Stimulated activated CD8-positive, alpha-beta memory T cell treated with anti-CD3 and anti-CD28 coated beads, Interleukin-4, amount 100 ng/mL, for 1 hour (primary cell): Measurements from ENCODE around the gene ITCH.
"Not testable (repeated sequence)": the region's sequence is repeated elsewhere in the genome, so short reads cannot be mapped to it uniquely, and the experiment has no call there.

Experiments
- DNase-seq, 2 donors: peaks; one replicate each; pipeline ENCODE4 v3.0.0-alpha.2; 2020; ENCODE audit warnings: low read depth in 2 of 2, low spot score in 1 of 2

Gene ITCH

GRCh38 chr20:34363062-34363464, at the start of gene ITCH:
ITCH (plus strand) TSS chr20:34363273; CDS start chr20:34393812, 30,539 bp downstream.
- DNase-seq: peak; percentile 77 to 86

GRCh38 chr20:34315236-34315635, 47.8 kb upstream of the ITCH start:
- no peak for DNase-seq

- DNase-seq: no peak
Observed at GRCh38 chr20:34316196-34316814, 46.8 kb upstream of the ITCH start.

- DNase-seq: no peak
Observed at GRCh38 chr20:34318609-34319443, 44.2 kb upstream of the ITCH start.

- no peak for DNase-seq
Observed at GRCh38 chr20:34320861-34321260, 42.2 kb upstream of the ITCH start.

- no peak for DNase-seq
Observed at GRCh38 chr20:34322267-34323105, 40.6 kb upstream of the ITCH start.

GRCh38 chr20:34324541-34324940, 38.5 kb upstream of the ITCH start:
- no peak for DNase-seq

GRCh38 chr20:34328207-34328606, 34.9 kb upstream of the ITCH start:
- DNase-seq: not testable (repeated sequence)

- no peak for DNase-seq
Observed at GRCh38 chr20:34328928-34329677, 34.0 kb upstream of the ITCH start.

- DNase-seq: not testable (repeated sequence)
Observed at GRCh38 chr20:34330861-34331544, 32.1 kb upstream of the ITCH start.

- no peak for DNase-seq
Observed at GRCh38 chr20:34331838-34332237, 31.2 kb upstream of the ITCH start.

GRCh38 chr20:34332262-34332920, 30.7 kb upstream of the ITCH start:
- DNase-seq: no peak

GRCh38 chr20:34333786-34334185, 29.3 kb upstream of the ITCH start:
- no peak for DNase-seq

GRCh38 chr20:34334654-34335407, 28.2 kb upstream of the ITCH start:
- DNase-seq: no peak

- no peak for DNase-seq
Observed at GRCh38 chr20:34337544-34337943, 25.5 kb upstream of the ITCH start.

- DNase-seq: no peak
Observed at GRCh38 chr20:34337982-34338726, 24.9 kb upstream of the ITCH start.

- not testable (repeated sequence) for DNase-seq
Observed at GRCh38 chr20:34340726-34341125, 22.3 kb upstream of the ITCH start.

GRCh38 chr20:34341199-34341598, 21.9 kb upstream of the ITCH start:
- DNase-seq: not testable (repeated sequence)
